ENCODE data around the gene TNFRSF12A.
A peak's percentile ranks its signal among the peaks of the same experiment; 100 is the strongest.

Gene TNFRSF12A

DNA sequence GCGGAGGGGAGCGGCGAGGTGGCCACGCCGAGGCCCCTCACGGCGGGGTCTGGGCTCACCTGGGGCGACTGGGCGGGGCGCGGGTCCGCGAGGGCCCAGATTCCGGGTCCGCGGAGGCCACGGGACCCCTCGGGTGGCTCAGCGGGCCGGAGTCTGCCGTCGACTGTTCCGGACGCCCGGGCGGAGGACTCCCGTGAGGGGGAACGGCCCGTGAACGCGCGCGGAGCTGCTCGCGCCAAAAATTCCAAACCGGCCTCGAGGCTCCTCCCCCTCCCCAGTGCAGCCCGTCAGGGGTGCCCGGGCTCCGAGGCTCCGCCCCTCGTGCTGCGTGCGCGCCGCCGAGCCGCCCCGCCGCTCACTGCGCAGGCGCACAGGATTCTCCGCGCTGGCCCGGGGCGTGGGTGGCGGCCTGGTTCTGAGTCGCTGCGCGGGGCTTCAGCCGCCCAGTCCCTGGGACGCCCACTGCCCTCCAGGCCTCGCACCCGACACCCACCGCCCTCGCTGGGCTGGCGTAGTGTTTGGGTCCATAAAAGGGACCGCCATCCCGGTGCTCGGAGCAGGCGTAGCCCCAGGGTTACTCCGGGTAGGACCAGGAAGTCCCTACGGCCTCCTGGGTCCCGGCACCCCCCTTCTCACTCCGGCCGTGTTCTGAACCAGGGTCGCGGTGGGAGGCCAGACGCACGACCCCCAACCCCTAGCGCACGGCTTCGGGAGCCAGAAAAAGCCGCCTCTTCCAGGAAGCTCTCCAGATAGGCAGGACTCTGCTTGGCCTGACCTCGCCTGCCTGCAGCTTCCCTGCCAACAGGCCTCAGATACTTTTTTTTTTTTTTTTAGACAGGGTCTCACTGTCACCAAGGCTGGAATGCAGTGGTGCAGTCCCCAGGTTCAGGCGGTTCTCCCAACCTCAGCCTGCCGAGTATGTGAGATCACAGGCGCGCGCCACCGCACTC lies 39.7 kb upstream of the TNFRSF12A start, which contains the start of gene PKMYT1:
Gene PKMYT1, minus strand, starts transcription at position 220 of the 950 bp plus-strand sequence. CDS start 789 bp downstream, outside the sequence.
- peak within 1 kb of the TSS; percentile 88 for H3K4me3 Mint-ChIP-seq
- H3K36me3 Mint-ChIP-seq: peaks cover 13% of the 10 kb centered on the region
- peaks cover 21% of the 10 kb centered on the region for H3K27me3 Mint-ChIP-seq
- peak; percentile 95 for DNase-seq
- no peaks in the 10 kb centered on the region for H3K9me3 Mint-ChIP-seq
- H3K4me1 Mint-ChIP-seq: peaks cover 46% of the 10 kb centered on the region
- CTCF ChIA-PET: interaction anchor here (1.0 to 2.2 kb wide), 6 partner anchors 11 to 76 kb away, joined by 3 to 14 read pairs (median 4); partner anchors contain the start of gene PAQR4
- H3K27ac Mint-ChIP-seq: peak within 1 kb of the TSS; percentile 86

DNA sequence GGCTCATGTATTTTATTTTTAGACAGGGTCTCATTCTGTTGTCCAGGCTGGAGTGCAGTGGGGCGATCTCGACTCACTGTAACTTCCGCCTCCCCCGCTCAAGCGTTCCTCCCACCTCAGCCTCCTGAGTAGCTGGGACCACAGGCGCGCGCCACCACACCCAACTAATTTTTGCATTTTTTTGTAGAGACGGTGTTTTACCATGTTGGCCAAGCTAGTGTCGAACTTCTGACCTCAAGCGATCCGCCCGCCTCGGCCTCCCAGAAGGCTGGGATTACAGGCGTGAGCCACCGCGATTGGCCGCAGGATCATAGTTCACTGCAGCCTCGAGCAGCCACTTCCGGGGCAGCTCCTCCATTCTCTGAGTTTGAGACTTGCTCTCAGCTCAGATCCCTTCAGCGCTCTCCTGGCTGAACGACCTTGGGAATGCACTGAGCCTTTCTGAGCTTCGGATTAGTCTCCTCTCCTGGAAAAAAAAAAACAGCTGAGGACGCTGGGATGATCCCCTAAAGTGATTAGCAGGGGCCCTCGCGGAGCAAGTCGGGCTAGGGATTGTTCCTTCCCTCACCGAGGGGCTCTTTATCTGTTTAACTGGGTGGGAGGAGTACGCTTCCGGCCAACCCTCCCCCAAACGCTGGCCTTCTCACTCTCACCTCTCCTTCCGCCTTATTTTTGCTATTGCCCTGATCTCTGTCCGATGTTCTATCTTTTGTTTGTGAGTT lies 38.8 kb upstream of the TNFRSF12A start:
- Mint-ChIP-seq H3K4me1 (peaks cover 46% of the 10 kb centered on the region), H3K4me3 (peak overlapping the region; percentile 88), H3K36me3 (peaks cover 13% of the 10 kb centered on the region), H3K27me3 (peaks cover 29% of the 10 kb centered on the region), H3K9me3 (no peaks in the 10 kb centered on the region), H3K27ac (peak overlapping the region; percentile 82)
- CTCF ChIA-PET: interaction anchor here (1.0 to 2.2 kb wide), 7 partner anchors 12 to 75 kb away, joined by 3 to 14 read pairs (median 4); partner anchors contain the start of gene PAQR4
- DNase-seq: no peak

DNA sequence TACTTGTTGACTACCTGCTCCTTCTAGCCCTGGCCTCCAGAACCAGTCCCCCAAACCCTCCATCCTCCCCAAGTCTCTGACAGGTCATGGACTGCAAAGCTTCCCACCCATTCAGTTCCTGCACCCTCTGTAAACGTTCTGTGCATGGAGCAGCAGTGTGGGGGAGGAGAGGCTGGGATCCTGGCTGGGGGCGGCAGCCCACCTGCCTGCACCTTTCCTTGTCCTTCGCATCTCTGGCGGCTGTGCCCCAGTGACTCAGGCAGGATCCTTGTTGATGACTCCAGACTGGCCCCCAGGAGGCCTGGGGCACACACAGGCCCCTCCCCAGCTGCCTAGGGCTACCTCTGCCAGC lies 38.3 kb upstream of the TNFRSF12A start:
- H3K9me3 Mint-ChIP-seq: no peaks in the 10 kb centered on the region
- H3K4me3 Mint-ChIP-seq: peak overlapping the region; percentile 88
- CTCF ChIA-PET: interaction anchor here (1.2 to 2.2 kb wide), 5 partner anchors 12 to 55 kb away, joined by 3 to 14 read pairs (median 4); partner anchors contain the start of gene PAQR4
- H3K4me1 Mint-ChIP-seq: peaks cover 44% of the 10 kb centered on the region
- peaks cover 34% of the 10 kb centered on the region for H3K27me3 Mint-ChIP-seq
- DNase-seq: no peak
- peak overlapping the region; percentile 75 for H3K27ac Mint-ChIP-seq
- H3K36me3 Mint-ChIP-seq: peaks cover 12% of the 10 kb centered on the region

- CTCF ChIA-PET: interaction anchor here (0.9 to 1.3 kb wide), 4 partner anchors 12 to 106 kb away, joined by 3 to 5 read pairs (median 3); no protein-coding TSS in a partner anchor
- Mint-ChIP-seq H3K9me3 (no peaks in the 10 kb centered on the region), H3K27ac (no peak overlapping the region), H3K4me3 (no peak overlapping the region), H3K4me1 (peaks cover 39% of the 10 kb centered on the region), H3K36me3 (peaks cover 7% of the 10 kb centered on the region), H3K27me3 (peaks cover 36% of the 10 kb centered on the region)
- no peak for DNase-seq
These were observed 37.8 kb upstream of the TNFRSF12A start for GRCh38 chr16:2982402-2982801.

GRCh38 chr16:2983706-2984136 lies 36.4 kb upstream of the TNFRSF12A start:
- Mint-ChIP-seq H3K36me3 (no peaks in the 10 kb centered on the region), H3K4me1 (peaks cover 30% of the 10 kb centered on the region), H3K27ac (no peak overlapping the region), H3K9me3 (no peaks in the 10 kb centered on the region), H3K27me3 (peaks cover 48% of the 10 kb centered on the region), H3K4me3 (peak overlapping the region; percentile 38)
- CTCF ChIA-PET: interaction anchor here (0.6 to 1.2 kb wide), 4 partner anchors 19 to 57 kb away, joined by 3 read pairs; no protein-coding TSS in a partner anchor
- peak; percentile 79 for DNase-seq

DNA sequence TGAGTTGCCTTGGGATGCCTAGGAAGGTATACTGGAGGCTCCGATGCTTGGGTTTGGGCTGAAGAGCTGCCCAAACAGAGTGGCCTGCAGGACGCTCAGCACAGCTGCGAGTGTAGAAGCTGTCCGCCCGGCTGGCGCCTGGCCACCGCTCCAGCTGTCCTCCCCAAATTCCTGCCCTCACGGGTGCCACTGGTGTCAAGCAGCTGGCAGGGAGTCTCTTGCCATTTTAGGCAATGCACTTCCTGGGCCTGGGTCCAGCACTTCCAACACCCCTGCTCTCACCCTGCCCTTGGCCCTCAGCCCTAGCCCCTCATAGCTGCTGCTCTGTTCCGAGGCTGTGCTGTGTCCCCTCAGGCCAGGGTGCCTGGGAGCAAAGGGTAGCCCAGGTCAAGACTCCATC lies 34.7 kb upstream of the TNFRSF12A start:
- DNase-seq: no peak
- Mint-ChIP-seq H3K9me3 (no peaks in the 10 kb centered on the region), H3K27ac (no peak overlapping the region), H3K4me3 (no peak overlapping the region), H3K36me3 (no peaks in the 10 kb centered on the region), H3K27me3 (peaks cover 65% of the 10 kb centered on the region), H3K4me1 (peaks cover 26% of the 10 kb centered on the region)
- CTCF ChIA-PET: interaction anchor here (1.4 to 1.6 kb wide), 2 partner anchors 8 to 22 kb away, joined by 3 to 4 read pairs; partner anchors contain the start of gene KREMEN2

- Mint-ChIP-seq H3K4me3 (no peak overlapping the region), H3K27ac (no peak overlapping the region), H3K36me3 (no peaks in the 10 kb centered on the region), H3K4me1 (peaks cover 23% of the 10 kb centered on the region), H3K27me3 (peaks cover 69% of the 10 kb centered on the region), H3K9me3 (no peaks in the 10 kb centered on the region)
- CTCF ChIA-PET: interaction anchor here (1.4 to 1.6 kb wide), 2 partner anchors 8 to 22 kb away, joined by 3 to 4 read pairs; partner anchors contain the start of gene KREMEN2
- no peak for DNase-seq
These were observed 34.2 kb upstream of the TNFRSF12A start for GRCh38 chr16:2985893-2986355.

DNA sequence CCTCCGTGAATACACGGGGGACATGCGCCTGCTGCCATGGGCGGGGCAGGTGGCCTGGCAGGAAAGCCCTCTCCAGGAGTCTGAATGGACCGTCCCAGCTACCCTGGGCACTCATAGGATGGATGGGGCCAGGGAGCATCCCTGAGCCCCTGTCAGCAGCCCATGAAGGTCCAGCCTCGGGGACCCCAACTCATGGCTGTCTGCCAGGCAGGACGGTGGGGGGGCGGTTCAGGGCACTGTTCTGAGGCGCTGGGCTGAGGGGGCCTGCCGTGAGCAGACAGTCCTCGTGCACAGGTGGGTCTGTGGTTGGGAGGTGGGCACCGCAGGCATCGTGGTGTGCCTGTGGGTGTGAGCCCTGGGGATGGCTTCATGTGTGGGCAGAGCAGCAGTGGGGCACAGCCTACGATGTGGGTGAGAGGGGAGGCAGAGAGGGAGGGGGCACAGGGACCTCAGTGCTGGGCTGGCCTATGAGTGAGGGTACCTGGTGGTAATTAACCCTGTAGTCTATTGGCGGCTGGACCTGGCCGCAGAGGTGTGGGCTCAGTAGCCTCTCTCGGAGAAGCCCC lies 33.5 kb upstream of the TNFRSF12A start:
- H3K4me1 Mint-ChIP-seq: peaks cover 15% of the 10 kb centered on the region
- no peak overlapping the region for H3K27ac Mint-ChIP-seq
- no peak for DNase-seq
- H3K4me3 Mint-ChIP-seq: no peak overlapping the region
- CTCF ChIA-PET: interaction anchor here (1.0 kb wide), 1 partner anchor 41 kb away, joined by 3 read pairs; no protein-coding TSS in a partner anchor
- H3K27me3 Mint-ChIP-seq: peaks cover 76% of the 10 kb centered on the region
- no peaks in the 10 kb centered on the region for H3K9me3 Mint-ChIP-seq
- H3K36me3 Mint-ChIP-seq: no peaks in the 10 kb centered on the region

GRCh38 chr16:2987286-2987685 lies 32.9 kb upstream of the TNFRSF12A start:
- CTCF ChIA-PET: interaction anchor here (1.0 kb wide), 1 partner anchor 41 kb away, joined by 3 read pairs; no protein-coding TSS in a partner anchor
- Mint-ChIP-seq H3K36me3 (no peaks in the 10 kb centered on the region), H3K4me3 (no peak overlapping the region), H3K27ac (no peak overlapping the region), H3K4me1 (peaks cover 12% of the 10 kb centered on the region), H3K27me3 (peaks cover 80% of the 10 kb centered on the region), H3K9me3 (no peaks in the 10 kb centered on the region)
- no peak for DNase-seq

- H3K9me3 Mint-ChIP-seq: no peaks in the 10 kb centered on the region
- H3K27me3 Mint-ChIP-seq: peaks cover 78% of the 10 kb centered on the region
- no peaks in the 10 kb centered on the region for H3K36me3 Mint-ChIP-seq
- H3K4me1 Mint-ChIP-seq: peaks cover 10% of the 10 kb centered on the region
- no peak overlapping the region for H3K4me3 Mint-ChIP-seq
- no peak overlapping the region for H3K27ac Mint-ChIP-seq
- CTCF ChIA-PET: interaction anchor here (1.0 to 1.1 kb wide), 2 partner anchors 19 to 40 kb away, joined by 3 read pairs; no protein-coding TSS in a partner anchor
- DNase-seq: no peak
These were observed 32.3 kb upstream of the TNFRSF12A start for GRCh38 chr16:2987833-2988232.

DNA sequence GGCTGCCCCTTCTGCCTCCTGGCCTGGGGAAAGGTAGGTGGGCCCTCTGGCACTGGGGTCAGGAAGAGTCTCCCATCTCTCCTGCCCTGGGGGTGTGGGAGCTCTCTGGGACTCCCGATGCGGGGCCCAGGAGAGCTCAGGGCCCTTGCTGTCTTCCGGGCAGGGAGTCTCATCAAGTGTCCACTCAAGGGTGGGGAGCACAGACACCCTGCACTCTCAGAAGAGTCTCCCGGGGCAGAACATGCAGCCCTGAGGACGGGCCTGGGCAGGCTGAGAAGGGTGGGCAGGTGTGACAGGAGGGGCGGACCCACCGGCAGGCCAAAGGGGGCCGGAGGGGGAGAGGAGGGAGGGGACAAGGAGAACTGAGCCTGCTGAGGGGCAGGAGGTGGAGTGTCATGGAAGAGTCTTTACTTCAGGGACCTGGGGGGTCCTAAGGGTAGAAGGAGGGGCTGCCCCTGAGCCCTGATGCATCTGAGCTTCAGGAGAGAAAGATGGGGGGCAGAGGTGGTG lies 31.5 kb upstream of the TNFRSF12A start:
- Mint-ChIP-seq H3K4me1 (peaks cover 5% of the 10 kb centered on the region), H3K4me3 (no peak overlapping the region), H3K27me3 (peaks cover 76% of the 10 kb centered on the region), H3K36me3 (no peaks in the 10 kb centered on the region), H3K27ac (no peak overlapping the region), H3K9me3 (no peaks in the 10 kb centered on the region)
- CTCF ChIA-PET: interaction anchor here (1.1 kb wide), 1 partner anchor 18 kb away, joined by 3 read pairs; no protein-coding TSS in a partner anchor
- DNase-seq: no peak

- H3K4me1 Mint-ChIP-seq: no peaks in the 10 kb centered on the region
These were observed 29.3 kb upstream of the TNFRSF12A start for GRCh38 chr16:2990891-2991290.

GRCh38 chr16:2991566-2992261 lies 28.5 kb upstream of the TNFRSF12A start:
- Mint-ChIP-seq H3K36me3 (no peaks in the 10 kb centered on the region), H3K9me3 (no peaks in the 10 kb centered on the region), H3K27ac (no peak overlapping the region), H3K4me1 (no peaks in the 10 kb centered on the region), H3K4me3 (no peak overlapping the region), H3K27me3 (peaks cover 69% of the 10 kb centered on the region)
- DNase-seq: no peak
- CTCF ChIA-PET: interaction anchor here (1.2 kb wide), 1 partner anchor 36 kb away, joined by 3 read pairs; no protein-coding TSS in a partner anchor

More at GRCh38 chr16:2990891-2991290, 29.3 kb upstream of the TNFRSF12A start:
- H3K9me3 Mint-ChIP-seq: no peaks in the 10 kb centered on the region
- peaks cover 69% of the 10 kb centered on the region for H3K27me3 Mint-ChIP-seq
- CTCF ChIA-PET: no interaction called here
- H3K27ac Mint-ChIP-seq: no peak overlapping the region
- no peak for DNase-seq
- no peaks in the 10 kb centered on the region for H3K36me3 Mint-ChIP-seq
- H3K4me3 Mint-ChIP-seq: no peak overlapping the region
